Lung (tissue), 12 donors: Measurements from ENCODE around the gene GNAL. TPM values are rescaled to one million over a fixed set of nuclear protein-coding genes. Genes with fewer than 3 reads are reported as not detected.
"Not testable (repeated sequence)": the region's sequence is repeated elsewhere in the genome, so short reads cannot be mapped to it uniquely, and the experiment has no call there.

ENCODE experiments used
- ATAC-seq: fragments of 200-7000 bp; cut with Tn5 transposase; one replicate; pipeline ENCODE4 v1.9.1; 2020; ENCODE audit warnings: moderate number of reproducible peaks; ENCODE audit not compliant: insufficient read depth, low FRiP score
- DNase-seq, 3 donors: peaks; one replicate each; pipeline ENCODE4 v3.0.0-alpha.2; 2013 to 2017
- H3K27ac ChIP-seq, 2 donors: one replicate each; pipeline ENCODE4 v1.5.1; 2013; ENCODE audit warnings: mild to moderate bottlenecking in 2 of 2, moderate library complexity in 2 of 2, control low read depth in 1 of 2, inconsistent platforms in 1 of 2, low read depth in 1 of 2, low read length in 1 of 2
- H3K27me3 ChIP-seq, 3 donors: one replicate each; pipeline ENCODE4 v1.5.1; 2013; ENCODE audit warnings: low read length in 2 of 3; ENCODE audit not compliant: control insufficient read depth in 3 of 3, insufficient read depth in 3 of 3
- H3K36me3 ChIP-seq, 4 donors: one replicate each; pipeline ENCODE4 v1.5.1; 2013; ENCODE audit warnings: low read length in 4 of 4, mild to moderate bottlenecking in 1 of 4, moderate library complexity in 1 of 4; ENCODE audit not compliant: control insufficient read depth in 4 of 4, insufficient read depth in 4 of 4
- H3K4me1 ChIP-seq, 5 donors: one replicate each; pipeline ENCODE4 v1.5.1; 2013; ENCODE audit warnings: low read length in 5 of 5, mild to moderate bottlenecking in 2 of 5, moderate library complexity in 1 of 5; ENCODE audit not compliant: control insufficient read depth in 5 of 5, insufficient read depth in 5 of 5
- H3K4me3 ChIP-seq: one replicate; pipeline ENCODE4 v1.5.1; 2013; ENCODE audit warnings: mild to moderate bottlenecking, control low read depth, moderate library complexity
- H3K9ac ChIP-seq, 2 donors: one replicate each; pipeline ENCODE4 v1.5.1; 2013; ENCODE audit warnings: low read length in 2 of 2, control low read depth in 1 of 2; ENCODE audit not compliant: insufficient read depth in 1 of 2
- H3K9me3 ChIP-seq, 4 donors: one replicate each; pipeline ENCODE4 v1.5.1; 2013; ENCODE audit warnings: low read length in 3 of 4, mild to moderate bottlenecking in 1 of 4, moderate library complexity in 1 of 4; ENCODE audit not compliant: control insufficient read depth in 4 of 4, insufficient read depth in 3 of 4
- WGBS, 2 donors: extraction: QIAGEN DNeasy Blood & Tissue Kit; methylation state at CpG; one replicate each; pipeline ENCODE4 v1.1.7; 2013; 5-methylcytosine and 5-hydroxymethylcytosine counted together
- polyA plus RNA-seq, 2 donors: library from polyadenylated mRNA; stranded (reverse); fragments of 200-250 nt; gene quantifications; one replicate each; pipeline ENCODE4 v1.2.1, GENCODE V29; 2013
- total RNA-seq, 2 donors: library from RNA; depleted of rRNA in 1 of 2; stranded (reverse); fragments of >200 nt in 1 of 2; gene quantifications; one replicate each; pipeline ENCODE4 v1.2.1, GENCODE V29; 2014 to 2021
- TF ChIP-seq, protein P1 (sequence below): IDR thresholded peaks from 2 replicates; pipeline ENCODE4 v1.5.1; 2012; ENCODE audit warnings: mild to moderate bottlenecking; ENCODE audit errors: control extremely low read depth, extremely low read depth
- donor health status: control.
- donor health status: control.
- donor health status: Bipolar disorder and iron deficiency.
- donor health status: healthy.
- donor health status: DM: yes; HTN: yes; CAD: no.

GNAL gene
- total and polyA plus RNA-seq, 4 donors, result 0.49 to 3.7 (median 2.5) TPM

DNA sequence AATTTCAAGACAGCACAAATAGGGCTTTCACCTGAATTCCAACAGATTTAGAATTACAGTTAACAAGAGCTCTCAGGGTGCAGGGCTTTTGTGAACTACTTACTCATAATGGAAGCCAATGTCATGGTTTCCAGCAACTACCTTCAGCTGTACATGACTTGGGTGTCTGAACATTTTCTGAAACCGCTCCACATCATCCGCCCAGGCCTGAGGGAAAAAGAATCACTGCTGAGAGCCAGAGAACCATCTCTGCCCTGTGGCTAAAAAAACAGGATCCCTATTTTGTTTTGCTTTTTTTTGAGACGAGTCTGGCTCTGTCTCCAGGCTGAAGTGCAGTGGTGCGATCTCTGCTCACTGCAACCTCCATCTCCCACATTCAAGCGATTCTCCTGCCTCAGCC lies 200.2 kb downstream of the GNAL start:
- no peaks in the 10 kb centered on the region for H3K9me3 ChIP-seq
- DNase-seq (no peak), ATAC-seq (no peak)
- 96 to 99% methylated on average over 5 of the region's 5 CpGs for WGBS, 2 donors
- TF ChIP-seq, protein P1, sequence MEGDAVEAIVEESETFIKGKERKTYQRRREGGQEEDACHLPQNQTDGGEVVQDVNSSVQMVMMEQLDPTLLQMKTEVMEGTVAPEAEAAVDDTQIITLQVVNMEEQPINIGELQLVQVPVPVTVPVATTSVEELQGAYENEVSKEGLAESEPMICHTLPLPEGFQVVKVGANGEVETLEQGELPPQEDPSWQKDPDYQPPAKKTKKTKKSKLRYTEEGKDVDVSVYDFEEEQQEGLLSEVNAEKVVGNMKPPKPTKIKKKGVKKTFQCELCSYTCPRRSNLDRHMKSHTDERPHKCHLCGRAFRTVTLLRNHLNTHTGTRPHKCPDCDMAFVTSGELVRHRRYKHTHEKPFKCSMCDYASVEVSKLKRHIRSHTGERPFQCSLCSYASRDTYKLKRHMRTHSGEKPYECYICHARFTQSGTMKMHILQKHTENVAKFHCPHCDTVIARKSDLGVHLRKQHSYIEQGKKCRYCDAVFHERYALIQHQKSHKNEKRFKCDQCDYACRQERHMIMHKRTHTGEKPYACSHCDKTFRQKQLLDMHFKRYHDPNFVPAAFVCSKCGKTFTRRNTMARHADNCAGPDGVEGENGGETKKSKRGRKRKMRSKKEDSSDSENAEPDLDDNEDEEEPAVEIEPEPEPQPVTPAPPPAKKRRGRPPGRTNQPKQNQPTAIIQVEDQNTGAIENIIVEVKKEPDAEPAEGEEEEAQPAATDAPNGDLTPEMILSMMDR, result no peak
- no peak overlapping the region for H3K4me3 ChIP-seq
- no peaks in the 10 kb centered on the region for H3K27me3 ChIP-seq
- H3K27ac ChIP-seq, result no peak overlapping the region
- peaks cover 0 to 7% (median 0%) of the 10 kb centered on the region in 5 donors for H3K4me1 ChIP-seq
- H3K36me3 ChIP-seq, result peaks cover 12 to 26% (median 23%) of the 10 kb centered on the region in 4 donors
- H3K9ac ChIP-seq, result no peak overlapping the region

DNA sequence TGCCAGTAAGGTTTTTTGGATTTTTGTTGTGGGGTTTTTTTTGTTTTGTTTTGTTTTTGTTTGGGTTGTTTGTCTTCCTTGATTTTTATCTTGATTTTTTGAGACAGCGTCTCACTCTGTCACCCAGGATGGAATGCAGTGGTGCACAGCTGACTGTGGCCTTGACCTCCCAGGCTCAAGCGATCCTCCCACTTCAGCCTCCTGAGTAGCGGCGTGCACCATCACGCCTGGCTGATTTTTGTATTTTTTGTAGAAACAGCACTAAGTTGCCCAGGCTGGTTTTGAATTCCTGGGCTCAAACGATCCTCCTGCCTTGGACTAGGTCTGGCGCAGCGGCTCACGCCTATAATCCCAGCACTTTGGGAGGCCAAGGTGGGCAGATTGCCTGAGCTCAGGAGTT lies 202.7 kb downstream of the GNAL start:
- Histone ChIP-seq H3K27ac (no peak overlapping the region), H3K9ac (no peak overlapping the region), H3K4me1 (peaks cover 0 to 6% (median 0%) of the 10 kb centered on the region in 5 donors), H3K9me3 (no peaks in the 10 kb centered on the region), H3K4me3 (no peak overlapping the region), H3K36me3 (peaks cover 6 to 27% (median 11%) of the 10 kb centered on the region in 4 donors), H3K27me3 (no peaks in the 10 kb centered on the region)
- no peak for ATAC-seq
- TF ChIP-seq, protein P1, result no peak
- 95% methylated on average over 9 of the region's 9 CpGs for WGBS, 2 donors
- no peak for DNase-seq

DNA sequence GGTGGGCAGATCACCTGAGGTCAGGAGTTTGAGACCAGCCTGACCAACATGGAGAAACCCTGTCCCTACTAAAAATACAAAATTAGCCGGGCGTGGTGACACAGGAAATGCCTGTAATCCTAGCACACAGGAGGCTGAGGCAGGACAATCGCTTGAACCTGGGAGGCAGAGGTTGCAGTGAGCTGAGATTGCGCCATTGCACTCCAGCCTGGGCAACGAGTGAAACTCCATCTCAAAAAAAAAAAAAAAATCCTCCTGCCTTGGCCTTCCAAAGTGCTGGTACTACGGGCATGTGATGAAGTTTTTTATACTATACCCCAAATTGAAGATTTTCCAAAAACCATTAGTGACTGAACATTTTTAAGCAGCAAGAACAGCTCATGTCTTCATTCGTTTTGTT lies 203.4 kb downstream of the GNAL start:
- H3K27me3 ChIP-seq, H3K4me3 ChIP-seq, ATAC-seq, H3K27ac ChIP-seq, H3K9ac ChIP-seq, DNase-seq, H3K9me3 ChIP-seq, H3K4me1 ChIP-seq: not testable (repeated sequence)
- H3K36me3 ChIP-seq, result peaks cover 6 to 25% (median 9%) of the 10 kb centered on the region in 4 donors
- 35 to 59% methylated on average over 7 of the region's 7 CpGs for WGBS, 2 donors

DNA sequence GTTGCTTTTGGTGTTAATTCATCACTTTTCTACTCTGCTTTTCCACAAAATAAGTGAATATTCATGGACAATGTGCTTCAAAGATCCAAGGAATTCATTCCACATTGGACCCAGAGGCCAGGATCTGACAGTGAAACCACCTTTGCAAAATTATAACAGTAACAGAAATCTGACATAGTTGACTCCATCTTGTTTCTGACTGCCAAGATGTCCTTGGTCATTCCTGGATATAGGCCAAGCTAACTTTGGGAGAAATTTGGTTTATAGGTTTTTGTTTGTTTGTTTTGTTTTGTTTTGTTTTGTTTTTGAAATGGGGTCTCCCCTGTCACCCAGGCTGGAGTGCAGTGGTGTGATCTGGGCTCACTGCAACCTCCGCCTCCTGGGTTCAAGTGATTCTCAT lies 208.7 kb downstream of the GNAL start:
- DNase-seq (no peak), ATAC-seq (no peak)
- TF ChIP-seq, protein P1, result no peak
- Histone ChIP-seq H3K9ac (no peak overlapping the region), H3K9me3 (no peaks in the 10 kb centered on the region), H3K27ac (no peak overlapping the region), H3K36me3 (peaks cover 0 to 15% (median 9%) of the 10 kb centered on the region in 4 donors), H3K4me3 (no peak overlapping the region), H3K27me3 (no peaks in the 10 kb centered on the region), H3K4me1 (peaks cover 0 to 6% (median 0%) of the 10 kb centered on the region in 5 donors)
- WGBS, 2 donors, result 95% methylated on average over 1 of the region's 1 CpG
